Stimulated activated naive CD8-positive, alpha-beta T cell treated with anti-CD3 and anti-CD28 coated beads, Interleukin-15, Interleukin-2, amounts not matched to agents 100 U/mL and 50 U/mL, for 24 hours (primary cell): ENCODE results near the gene EVPLL.
A peak's percentile ranks its signal among the peaks of the same experiment; 100 is the strongest.
"Not testable (repeated sequence)": the region's sequence is repeated elsewhere in the genome, so short reads cannot be mapped to it uniquely, and the experiment has no call there.

ENCODE experiments used
- ATAC-seq: fragments of 150-1000 bp; cut with Tn5 transposase; one replicate; pipeline ENCODE4 v1.10.0; 2021
- DNase-seq: peaks from one replicate; pipeline ENCODE4 v3.0.0; 2021

The EVPLL gene

DNA sequence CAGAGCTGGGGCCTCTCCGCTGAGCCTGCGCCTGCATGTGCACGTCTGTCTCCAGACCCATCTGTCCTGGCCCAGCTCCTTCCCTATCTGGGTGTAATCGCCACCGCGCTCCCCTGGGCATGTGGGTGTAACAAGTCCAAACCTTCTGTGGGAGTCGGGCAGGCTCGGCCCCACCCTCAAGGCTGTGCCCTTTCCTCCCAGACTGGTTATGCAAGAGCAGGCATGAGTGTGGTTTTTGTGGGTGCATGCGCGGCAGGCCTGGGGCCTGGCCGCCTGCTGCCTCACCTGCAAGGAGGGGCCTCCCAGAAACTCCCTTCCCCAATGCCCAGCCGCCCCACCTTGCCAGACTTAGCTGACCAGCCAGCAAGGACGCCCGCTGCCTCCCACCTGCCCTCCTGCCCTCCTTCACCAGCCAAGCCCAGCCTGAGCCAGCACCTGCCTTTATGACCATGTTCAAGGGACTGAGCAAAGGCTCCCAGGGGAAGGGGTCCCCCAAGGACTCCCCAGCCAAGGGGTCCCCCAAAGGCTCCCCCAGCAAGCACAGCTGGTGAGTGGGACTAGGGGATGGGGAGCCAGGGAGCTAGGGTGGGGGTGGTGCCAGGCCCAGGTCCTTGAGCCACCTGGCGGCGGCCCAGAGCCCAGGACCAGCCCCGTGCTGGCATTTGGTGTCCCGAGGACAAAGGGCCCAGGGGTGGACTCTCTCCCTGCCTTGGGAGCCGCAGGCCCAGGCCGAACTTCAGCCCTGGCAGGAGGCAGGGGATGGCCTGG lies at the start of gene EVPLL:
Gene EVPLL, plus strand, starts transcription at position 342 of the 768 bp plus-strand sequence. CDS start 3,160 bp downstream, outside the sequence.
- ATAC-seq (no peak), DNase-seq (no peak)

DNA sequence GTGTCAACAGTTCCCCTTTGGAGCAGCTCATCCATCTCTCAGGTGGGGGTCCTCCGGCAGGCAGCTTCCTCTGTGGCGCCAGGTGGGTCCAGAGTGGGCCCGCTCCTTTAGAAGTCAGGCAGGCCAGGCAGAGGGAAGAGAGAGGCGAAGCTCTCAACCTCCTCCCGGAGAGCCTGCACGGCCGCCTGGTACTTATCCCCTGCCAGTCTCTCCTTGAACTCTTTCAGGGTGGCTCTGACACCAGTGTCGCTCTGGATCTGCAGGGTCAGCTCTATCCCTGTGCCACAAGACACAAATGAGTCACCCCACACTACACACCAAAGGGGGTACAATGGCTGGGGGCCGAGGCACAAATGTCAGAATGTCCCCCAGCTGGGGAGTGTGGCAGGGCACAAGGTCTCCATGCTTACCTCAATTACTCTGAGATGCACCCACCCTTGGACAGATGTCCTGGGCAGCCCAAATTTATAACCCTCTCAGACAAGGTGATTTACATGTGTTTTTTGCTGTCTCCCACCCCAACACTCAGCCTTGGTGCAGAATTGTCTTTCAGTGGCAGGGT lies 48.9 kb upstream of the EVPLL start:
- no peak for DNase-seq
- no peak for ATAC-seq

DNA sequence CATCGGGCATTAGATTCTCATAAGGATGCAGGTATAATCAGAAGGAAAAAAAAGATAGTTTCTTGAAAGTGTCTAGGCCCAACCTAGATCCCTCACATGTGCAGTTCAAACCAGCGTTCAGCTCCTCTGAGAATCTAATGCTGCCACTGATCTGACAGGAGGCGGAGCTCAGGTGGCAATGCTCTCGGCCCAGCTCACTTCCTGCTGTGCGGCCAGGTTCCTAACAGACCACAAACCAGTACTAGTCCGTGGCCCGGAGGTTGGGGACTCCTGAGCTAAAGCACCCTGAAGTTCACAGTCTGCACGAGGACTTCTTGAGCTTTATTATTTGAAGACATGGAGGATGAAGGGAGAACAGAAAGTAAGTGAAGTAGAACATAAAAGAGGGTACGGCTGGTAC lies 45.7 kb upstream of the EVPLL start:
- ATAC-seq (no peak), DNase-seq (no peak)

DNA sequence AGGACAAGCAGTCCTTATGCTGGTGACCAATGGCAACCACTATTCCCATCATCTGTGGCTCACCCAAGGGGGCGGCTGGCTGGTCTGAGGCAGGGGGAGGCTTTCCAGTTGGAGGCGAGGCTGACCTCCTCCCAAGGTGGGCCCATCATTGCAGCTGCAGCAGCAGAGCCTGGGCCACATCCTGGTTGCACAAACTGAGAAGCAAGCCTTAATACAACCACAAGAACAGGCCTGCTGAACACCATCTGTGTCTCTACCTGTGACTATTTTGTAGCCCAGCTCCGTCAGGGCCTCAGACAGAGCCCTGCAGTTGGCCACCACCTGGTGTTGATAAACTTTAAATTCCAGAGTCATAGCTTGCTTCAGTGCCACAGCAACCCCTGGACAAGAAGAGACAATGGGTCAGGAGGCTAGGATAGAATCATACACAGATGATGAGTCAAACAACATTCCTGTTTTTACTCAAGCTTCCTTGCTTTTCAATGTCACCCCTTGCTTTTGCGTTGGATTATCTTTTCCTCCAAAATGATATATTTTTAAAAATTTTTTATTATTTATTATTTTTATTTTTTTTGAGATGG lies 44.6 kb upstream of the EVPLL start:
- DNase-seq (no peak), ATAC-seq (no peak)

DNA sequence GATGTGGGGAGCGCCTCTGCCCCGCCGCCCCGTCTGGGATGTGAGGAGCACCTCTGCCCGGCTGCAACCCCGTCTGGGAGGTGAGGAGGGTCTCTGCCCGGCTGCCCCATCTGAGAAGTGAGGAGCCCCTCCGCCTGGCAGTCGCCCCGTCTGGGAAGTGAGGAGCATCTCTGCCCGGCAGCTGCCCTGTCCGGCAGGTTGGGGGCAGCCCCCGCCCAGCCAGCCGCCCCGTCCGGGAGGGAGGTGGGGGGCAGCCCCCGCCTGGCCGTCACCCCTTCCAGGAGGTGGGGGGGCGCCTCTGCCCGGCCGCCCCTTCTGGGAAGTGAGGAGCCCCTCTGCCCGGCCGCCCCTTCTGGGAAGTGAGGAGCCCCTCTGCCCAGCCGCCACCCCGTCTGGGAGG lies 39.4 kb upstream of the EVPLL start:
- ATAC-seq, result not testable (repeated sequence)

DNA sequence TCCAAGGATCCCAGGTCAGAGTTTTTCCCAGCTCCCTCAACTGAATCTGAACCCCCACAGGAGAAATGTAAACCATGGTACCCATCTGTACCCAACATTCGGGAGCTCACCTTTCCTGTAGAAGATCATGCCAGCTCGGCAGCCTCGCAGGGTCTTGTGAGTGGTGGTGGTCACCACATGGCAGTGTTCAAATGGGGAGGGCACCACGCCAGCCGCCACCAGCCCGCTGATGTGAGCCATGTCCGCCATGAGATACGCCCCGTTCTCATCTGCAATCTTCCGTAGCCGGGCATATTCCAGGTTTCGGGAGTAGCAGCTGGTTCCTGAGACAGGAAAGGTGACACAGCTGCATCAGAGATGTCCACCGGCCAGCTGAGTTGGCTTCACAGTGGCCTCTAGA lies 37.6 kb upstream of the EVPLL start:
- no peak for DNase-seq
- ATAC-seq, result no peak

More for the DNA sequence above, 39.4 kb upstream of the EVPLL start:
- not testable (repeated sequence) for DNase-seq

DNA sequence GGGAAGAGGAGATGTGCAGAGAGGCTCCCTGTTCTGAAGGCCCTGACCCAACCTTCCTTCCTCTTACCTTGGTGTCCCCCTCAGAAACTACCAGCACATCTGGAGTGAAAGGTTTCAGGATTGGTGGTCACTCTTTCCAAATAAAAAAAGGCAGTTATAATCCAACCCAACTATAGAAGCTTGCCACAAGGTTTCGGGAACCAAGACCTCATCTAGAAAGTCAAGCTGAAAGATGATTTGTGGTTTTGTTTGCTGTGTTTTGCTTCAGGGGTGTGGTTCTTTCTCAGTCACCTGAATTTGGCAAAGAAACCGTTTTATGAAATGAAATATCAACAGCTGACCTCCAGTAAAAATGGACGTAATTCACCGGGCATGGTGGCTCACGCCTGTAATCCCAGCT lies 33.6 kb upstream of the EVPLL start:
- no peak for DNase-seq
- ATAC-seq, result no peak

DNA sequence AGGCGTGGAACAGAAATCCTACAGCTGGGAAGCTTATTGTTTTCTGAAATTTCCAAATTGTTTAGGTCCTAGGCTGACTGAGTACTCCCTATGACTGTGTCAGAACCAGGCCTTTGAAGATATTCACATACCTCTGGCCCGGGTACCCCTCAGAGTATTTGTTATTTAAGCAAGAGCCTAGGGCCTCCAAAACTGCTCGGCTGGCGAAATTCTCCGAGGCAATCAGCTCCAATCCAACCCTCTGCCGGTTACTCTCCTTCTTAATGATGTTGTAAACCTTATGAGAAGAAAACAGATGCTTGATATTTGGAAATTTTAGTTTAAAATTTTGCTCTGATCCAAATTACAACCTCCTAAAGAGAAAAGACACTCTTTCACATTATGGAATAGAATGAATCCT lies 24.0 kb upstream of the EVPLL start:
- no peak for DNase-seq
- no peak for ATAC-seq

DNA sequence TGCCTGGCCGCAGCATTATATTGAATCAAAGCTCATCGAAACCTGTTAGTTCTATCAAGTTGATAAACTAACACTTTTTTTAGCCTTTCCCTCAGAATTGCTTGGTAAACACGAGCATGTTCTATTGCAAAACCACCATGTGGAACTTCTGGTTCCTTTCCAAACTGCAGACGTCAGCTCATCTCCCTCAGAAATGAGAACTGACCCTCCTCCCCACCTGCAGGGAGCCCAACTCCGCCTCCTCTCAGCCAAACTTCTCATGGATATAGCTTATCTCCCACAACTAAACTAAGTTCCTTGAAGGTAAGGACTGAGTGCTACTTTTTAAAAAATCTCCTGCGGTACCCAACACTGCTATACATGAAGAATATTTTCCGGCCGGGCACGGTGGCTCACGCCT lies 21.0 kb upstream of the EVPLL start:
- no peak for DNase-seq

DNA sequence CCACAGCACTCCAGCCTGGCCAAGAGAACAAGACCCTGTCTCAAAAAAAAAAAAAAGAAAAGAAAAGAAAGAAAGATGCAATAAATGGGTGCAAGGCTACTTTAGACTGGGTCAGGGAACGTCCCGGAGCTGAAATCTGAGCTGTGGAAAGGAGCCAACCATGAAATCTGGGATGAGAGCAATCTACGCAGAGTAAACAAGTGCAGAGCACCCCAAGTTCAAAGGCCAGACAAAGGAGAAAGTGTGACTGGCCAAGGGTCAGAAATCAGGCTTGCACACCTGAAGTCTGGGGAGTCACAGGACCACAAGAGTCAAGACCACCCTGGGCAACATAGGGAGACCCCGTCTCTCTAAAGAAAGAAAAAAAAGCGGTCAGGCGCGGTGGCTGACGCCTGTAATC lies 17.1 kb upstream of the EVPLL start:
- no peak for DNase-seq
- no peak for ATAC-seq

More for the DNA sequence above, 21.0 kb upstream of the EVPLL start:
- ATAC-seq, result no peak

DNA sequence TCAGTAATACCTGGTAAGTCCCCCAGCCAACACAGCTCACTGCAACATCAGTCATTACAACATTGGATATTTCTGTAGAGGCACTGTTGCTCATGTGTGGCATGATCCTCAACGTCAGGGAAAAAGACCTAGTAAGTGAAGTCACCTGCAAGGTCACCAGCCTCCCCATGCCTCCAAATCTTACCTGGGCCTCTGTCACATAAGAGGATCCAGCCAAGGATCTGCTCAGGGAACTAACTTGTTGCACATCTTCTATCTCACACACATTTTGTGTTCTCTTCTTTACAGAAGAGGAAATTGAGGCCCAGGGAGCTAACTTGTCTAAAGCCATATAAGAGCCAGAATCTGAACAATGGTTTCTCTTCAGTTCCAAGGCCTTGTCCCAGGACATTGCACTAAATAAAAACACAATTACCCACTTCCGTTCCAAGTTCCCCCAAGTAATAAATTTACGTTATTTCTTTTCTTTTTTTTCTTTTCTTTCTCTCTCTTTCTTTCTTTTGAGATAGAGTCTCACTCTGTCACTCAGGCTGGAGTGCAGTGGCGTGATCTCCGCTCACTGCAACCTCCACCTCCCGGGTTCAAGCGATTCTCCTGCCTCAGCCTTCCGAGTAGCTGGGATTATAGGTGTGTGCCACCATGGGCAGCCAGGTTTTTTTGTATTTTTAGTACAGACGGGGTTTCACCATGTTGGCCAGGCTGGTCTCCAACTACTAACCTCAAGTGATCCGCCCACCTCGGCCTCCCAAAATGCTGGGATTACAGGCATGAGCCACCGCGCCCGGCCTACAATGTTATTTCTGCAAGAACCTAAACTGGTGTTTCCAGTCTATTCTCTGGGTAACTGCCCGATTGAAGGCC lies 15.5 kb upstream of the EVPLL start:
- DNase-seq, result no peak

DNA sequence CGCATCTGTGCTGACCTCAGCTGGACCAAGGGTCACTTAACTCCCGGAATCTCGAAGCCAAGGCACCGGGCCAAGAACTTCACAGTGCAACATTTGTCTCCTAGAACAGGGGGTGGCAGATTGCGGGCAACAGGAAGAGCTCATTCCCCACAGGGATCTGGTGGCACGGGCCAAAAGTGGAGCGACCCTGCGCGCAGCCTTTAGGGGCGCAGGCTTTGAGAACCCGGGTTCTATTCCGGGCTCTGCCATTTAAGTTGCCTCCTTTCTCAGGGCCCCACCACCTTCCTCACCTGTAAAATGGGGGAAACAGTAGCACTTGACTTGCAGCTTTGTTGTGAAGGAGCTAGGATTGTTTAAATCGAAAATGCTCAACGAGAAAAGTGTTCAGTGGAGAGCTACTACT lies 14.9 kb upstream of the EVPLL start:
- DNase-seq (peak; percentile 32), ATAC-seq (no peak)

More for the DNA sequence above, 15.5 kb upstream of the EVPLL start:
- no peak for ATAC-seq

DNA sequence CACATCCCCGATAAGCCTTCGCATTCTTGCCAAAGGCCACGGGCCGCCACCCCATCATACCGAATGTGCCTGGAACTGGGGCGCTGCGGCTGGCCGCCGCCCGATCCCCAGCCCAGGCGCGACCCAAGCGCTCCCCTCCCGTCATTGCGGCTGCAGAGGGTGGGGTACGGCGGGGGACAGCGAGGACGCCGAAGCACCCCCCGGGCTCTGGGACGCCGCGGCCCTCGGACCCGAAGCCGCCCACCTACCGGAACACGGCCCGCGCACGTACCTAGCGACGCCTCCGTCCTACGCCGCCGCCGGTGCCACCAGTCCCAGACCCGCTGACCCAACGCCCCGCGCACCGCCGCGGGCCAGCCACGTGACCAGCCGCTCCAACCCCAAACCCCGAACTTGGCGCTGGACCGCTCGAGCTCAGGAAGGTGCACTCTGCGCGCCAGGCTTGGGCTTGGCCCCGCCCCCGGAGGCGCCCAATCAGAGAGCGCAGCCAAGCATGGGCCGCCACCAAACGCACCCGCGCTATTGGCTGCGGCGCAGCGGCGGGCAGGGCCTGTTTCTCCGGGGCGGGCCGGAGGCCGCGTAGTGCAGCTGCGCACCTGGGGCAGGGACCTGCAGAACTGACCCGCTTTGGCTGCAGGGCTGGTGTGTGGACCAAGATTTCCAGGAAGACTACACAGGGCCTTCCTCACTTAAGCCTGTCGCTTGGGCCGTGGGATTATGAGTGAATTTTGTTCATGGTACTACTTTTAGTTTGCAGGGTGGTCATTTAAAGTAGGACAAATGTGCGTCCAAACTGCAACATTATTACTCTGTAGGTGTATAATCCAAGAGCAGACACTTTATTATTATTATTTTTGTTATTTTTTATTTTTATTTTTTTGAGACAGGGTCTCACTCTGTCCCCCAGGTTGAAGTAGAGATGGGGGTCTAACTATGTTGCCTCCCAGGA lies 14.2 kb upstream of the EVPLL start, which contains the start of gene SHMT1:
Gene SHMT1, minus strand, starts transcription at position 450 of the 949 bp plus-strand sequence. CDS start 7,569 bp downstream, outside the sequence.
- DNase-seq (peak; percentile 94), ATAC-seq (peak; percentile 100)

DNA sequence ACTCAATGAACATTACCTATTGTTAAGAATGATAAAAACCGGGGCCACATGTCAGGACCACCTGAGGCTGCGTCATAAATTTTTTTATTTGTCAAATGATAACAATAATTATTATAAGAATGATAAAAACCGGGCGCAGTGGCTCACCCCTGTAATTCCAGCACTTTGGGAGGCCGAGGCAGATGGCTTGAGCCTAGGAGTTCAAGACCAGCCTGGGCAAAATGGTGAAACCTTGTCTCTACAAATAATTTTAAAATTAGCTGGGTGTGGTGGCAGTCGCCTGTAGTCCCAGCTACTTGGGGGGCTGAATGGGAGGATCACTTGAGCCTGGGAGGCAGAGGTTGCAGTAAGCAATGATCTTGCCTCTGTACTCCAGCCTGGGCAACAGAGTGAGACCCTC lies 13.4 kb upstream of the EVPLL start:
- DNase-seq (no peak), ATAC-seq (no peak)

DNA sequence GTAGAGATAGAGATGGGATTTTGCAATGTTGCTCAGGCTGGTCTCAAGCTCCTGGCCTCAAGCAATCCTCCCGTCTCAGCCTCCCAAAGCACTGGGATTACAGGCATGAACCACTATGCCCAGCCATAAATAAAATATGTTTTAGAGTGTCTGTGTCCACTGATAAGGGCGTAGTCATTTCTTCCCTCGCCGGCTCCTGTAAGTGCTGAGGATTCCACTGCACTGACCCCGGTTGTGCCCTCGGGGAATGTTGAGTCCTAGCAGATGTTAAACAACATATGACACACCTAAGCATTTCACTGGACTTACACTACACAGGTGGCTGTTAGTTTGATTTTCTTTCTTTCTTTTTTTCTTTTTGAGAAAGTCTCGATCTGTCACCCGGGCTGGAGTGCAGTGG lies 8.6 kb upstream of the EVPLL start:
- ATAC-seq (no peak), DNase-seq (no peak)

DNA sequence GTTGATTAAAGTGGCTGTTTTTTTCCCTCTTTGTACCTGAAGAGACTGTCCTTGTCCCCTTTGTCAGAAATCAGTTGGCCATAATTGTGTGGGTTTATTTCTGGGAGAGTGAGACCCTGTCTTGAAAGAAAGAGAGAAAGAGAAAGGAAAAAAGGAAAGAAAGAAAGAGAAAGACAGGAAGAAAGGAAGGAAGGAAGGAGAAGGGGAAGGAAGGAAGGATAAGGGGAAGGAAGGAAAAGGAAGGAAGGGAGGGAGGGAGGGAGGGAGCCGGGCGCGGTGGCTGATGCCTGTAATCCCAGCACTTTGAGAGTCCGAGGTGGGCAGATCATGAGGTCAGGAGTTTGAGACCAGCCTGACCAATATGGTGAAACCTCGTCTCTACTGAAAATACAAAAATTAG lies 6.8 kb upstream of the EVPLL start:
- DNase-seq (no peak), ATAC-seq (no peak)

DNA sequence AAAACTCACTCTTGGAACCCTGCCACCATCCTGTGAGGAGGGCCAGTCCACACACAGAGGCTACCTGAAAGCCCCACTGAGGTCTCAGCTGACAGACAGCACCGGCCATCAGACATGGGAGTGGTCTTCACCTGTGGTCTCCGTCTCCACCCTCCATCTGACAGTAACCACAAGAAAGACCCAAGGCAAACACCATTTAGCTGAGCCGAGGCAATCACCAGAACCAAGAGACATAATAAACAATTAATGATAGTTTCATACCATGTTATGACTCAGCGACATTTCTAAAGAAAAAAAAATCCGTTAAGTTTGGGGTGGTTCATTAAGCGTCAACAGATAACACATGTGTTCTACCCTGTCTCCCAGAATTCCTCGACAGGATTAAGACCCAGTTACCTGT lies 6.1 kb upstream of the EVPLL start:
- ATAC-seq (no peak), DNase-seq (no peak)

DNA sequence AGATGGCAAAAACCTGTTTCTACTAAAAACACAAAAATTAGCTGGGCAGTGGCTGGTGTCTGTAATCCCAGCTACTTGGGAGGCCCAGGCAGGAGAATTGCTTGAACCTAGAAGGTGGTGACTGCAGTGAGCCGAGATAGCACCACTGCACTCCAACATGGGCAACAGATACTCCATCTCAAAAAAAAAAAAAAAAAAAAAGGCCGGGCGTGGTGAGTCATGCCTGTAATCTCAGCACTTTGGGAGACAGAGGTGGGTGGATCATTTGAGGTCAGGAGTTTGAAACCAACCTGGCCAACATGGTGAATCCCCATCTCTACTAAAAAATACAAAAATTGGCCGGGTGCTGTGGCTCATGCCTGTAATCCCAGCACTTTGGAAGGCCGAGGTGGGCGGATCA lies 4.4 kb upstream of the EVPLL start:
- ATAC-seq, result peak; percentile 36
- not testable (repeated sequence) for DNase-seq

DNA sequence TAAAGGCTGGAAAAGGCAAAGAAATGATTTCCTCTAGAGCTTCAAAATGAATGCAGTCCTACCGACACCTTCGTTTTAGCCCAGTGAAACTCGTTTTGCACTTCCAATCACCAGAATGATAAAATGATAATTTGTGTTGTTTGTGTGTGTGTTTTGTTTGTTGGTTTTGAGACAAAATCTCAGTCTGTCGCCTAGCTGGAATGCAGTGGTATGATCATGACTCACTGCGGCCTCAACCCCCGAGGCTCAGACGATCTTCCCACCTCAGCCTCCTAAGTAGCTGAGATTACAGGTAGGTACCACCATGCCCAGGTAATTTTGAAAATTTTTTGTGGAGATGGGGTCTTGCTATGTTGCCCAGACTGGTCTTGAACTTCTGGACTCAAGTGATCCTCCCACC lies 3.4 kb upstream of the EVPLL start:
- ATAC-seq, result no peak
- no peak for DNase-seq

DNA sequence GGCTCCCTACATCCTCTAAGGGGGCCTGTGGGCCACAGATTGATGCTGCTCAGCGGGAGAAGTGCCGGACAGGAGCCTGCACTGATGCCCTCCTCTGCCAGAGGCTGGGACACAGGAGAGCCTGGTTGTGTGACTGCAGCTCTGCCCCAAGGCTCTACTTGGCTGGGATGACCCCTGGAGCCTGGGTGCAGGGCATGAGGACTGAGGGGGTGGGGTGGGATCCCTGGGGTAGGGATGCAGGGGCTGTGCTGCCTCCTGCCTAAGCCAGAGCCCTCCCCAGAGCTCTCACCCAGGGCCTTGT lies 577 bp downstream of the EVPLL start:
- DNase-seq (no peak), ATAC-seq (no peak)

DNA sequence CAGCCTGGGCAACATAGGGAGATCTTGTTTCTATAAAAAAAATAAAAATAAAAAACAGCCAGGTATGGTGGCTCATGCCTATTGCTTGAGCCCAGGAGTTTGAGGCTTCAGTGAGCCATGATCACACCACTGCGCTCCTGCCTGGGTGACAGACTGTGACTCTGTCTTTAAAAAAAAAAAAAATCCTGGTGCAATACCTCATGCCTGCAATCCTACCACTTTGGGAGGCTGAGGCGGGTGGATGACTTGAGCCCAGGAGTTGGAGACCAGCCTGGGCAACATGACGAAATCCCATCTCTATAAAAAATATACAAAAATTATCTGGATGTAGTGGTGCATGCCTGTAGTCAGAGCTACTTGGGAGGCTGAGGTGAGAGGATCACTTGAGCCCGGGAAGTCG lies 1.0 kb downstream of the EVPLL start:
- DNase-seq, ATAC-seq: not testable (repeated sequence)
